GM18498 (cell line): ENCODE data around the gene LYRM9.
"Not testable (repeated sequence)": the region's sequence is repeated elsewhere in the genome, so short reads cannot be mapped to it uniquely, and the experiment has no call there.

Experiments used
- ATAC-seq: cut with Tn5 transposase; IDR thresholded peaks from one replicate; pipeline ENCODE4 v1.9.1; 2021; ENCODE audit warnings: mild to moderate bottlenecking, moderate library complexity; ENCODE audit not compliant: unreplicated experiment

The LYRM9 gene

DNA sequence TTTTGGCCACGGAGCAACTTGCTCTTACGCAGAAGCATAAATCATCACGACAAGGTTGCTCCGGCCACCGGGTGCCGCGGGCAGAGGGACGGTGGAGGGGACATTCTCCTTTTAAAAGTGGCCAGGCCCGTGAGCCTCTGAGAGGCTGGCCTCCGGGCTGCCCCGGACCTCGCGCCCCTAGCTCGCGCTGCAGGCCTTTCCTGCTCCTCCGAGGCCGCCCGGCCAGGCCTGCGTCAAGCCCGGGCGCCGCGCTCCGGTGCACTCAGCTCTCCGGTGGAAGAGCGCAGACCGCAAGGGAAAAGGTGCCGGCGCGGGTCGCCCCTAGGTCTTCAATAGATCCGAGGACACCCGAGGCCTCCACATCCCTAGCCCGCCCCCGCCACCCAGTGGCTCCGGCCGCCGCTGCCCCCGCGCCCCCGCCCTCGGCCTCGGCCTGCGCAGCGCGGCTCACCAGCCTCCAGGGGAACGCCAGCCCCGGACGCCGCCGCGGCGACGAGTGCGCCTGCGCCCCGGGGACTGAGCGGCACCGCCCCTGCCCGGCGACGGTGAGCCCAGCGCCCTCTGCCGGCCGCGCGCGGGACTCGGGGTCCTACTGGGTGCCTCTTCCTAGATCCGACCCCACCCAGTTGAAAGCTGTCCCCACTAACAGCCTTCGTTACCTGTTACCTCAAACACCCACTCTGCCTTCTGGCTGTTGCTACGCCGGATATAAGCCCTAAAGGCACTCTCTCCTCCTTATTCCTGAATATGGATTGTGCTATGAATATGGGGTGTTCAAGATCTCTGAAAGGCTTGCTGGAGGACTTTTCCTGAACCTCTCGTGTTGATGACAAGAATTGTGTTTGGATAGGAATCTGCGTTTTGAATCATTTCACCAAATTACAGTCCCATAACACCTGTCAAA, at the start of gene LYRM9:
Gene LYRM9, minus strand, starts transcription at position 500 of the 904 bp plus-strand sequence. CDS start 10,671 bp downstream, outside the sequence.
- peak; percentile 95 for ATAC-seq

DNA sequence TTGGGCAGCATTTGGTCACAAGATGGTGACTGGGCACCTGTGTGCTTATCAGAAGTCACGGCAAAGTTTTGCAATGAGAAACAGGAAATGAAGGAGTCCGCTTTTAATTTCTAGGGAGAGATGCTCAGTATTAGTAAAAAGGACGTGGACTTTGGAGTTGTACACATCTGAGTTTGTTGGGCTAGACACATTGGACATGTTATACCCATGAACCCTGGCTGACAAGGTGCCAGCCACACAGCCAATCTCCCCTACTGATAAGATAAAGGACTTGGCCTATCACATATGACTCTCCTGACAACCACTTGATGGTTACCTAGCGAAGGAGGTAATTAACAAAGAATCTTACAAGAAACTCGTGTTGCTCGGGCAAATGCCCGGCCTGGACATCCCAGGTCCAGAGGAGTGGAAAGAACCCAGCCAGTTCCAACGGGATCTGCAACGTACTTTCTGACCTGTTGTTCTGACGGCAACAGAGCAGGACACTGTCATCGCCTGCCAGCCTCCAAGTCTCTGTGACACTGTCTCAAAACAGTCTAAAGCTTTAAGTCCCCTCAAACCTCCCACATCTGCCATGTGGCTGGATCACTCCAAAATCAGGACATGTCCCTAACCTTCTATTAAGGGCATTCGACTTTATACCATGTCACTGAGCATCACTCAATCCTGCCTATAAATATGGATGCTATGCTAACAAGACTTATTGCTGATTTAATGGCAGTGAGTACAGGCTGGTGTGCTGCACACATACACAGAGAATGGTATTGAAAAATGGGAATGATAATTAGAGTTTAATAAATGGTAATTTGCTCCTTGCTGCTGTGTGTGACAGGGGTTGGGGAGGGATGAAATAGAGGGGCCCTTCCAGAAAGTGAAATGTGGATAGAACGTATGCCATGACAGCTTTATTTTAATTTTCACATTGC, 47.6 kb upstream of the LYRM9 start:
- no peak for ATAC-seq

DNA sequence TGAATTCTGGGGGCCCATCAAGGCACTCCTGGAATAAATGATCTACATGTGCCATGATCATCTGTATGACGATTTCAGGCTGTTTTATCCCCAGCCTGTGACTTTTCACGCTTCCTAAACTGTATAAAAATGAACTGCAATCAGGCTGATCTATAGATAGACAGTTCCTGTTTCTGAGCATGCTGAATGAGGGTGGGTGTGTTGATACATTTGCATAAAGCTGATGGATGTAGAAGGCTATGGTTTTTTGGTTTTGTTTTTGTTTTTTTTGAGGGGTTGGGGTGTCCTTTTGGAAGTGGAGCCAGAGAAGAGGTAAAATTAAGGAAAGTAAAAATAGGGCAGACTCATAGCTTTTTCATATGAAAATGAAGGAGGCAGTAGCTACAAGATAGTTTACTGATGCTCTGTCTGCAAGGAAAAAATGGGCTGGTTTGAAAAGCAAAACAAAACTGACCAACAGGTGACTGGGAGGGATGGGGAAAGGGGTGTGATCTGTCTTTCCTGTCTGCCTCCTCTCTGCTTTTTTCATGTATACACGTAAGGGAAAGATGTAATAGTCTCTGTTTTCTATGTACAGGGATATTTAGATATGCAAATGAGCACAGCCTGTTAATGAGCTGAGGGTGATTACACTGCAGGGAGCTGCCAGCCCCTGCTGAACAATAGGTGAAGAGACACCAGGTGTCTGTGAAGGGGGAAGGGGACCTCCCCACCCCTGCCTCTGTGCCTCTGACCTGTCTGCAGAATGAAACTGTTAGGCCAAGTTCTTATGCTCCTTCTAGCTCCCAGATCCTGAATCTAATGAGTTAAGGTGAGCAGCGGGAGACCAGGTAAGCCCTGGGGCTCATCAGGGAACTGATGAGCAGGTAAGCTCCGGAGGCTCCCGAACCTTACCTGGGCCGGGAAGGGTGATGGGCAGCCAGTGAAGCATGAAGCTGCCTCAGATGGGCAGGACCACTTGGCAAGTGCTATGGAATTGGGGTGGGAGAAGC, 46.6 kb upstream of the LYRM9 start:
- ATAC-seq = peak; percentile 66

DNA sequence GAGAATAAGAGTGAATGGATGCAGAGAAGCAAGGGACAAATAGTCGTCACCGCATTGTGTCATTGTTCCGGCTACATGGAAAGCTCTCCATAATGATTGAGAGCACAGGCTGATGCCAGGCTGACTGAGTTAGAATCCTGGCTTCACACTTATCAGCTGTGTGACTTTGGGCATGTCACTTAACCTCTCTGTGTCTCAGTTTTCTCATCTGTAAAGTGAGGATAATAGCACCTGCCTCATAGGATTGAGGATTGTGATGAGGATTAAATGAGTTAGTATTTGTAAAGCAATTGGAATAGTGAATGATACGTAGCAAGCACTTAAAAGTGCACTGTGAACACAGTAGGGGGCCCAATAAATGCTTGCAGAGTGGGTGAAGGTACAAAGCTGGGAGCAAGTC, 45.7 kb upstream of the LYRM9 start:
- ATAC-seq = no peak

DNA sequence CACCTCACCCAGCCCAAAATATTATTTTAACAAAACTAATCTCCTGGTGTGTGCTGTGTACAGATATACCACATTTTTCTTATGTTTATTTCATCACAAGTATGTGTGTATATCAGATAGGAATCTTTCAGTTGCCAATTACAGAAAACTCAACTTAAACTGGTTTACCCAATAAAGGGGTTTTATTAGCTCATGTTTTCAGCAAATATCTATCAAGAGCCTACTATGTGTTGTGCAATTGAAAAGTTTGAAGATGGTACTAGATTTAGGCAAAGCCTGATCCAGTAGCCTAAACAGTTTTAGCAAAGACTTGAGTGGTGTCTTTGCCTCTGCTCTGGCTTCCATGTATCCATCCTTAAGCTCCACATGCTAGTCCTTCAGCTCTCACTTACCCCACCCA, 45.1 kb upstream of the LYRM9 start:
- ATAC-seq = no peak

DNA sequence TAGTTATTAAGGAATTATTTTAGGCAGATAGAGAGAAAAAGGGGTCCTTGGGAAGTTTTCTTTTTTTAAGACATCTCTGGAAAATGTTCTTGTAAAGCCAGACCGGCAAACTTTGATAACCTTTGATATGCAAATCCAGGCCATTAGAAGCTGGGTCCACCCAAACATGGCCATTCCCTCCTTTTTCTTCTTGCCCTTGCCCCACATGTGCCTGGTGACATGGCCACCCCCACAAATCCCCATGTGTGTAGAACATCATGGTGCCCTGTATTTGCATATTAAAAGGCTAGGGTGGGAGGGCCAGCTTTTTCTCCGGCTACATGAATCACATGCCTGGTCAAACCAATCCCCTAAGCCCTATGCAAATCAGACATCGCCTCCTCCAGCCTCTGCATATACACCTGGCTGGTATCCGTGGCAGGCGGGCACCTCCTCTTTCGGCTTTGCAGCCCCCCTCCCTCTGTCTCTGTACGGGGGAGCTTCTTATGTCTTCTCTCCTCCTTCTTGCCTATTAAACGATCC, 43.9 kb upstream of the LYRM9 start:
- ATAC-seq = no peak

DNA sequence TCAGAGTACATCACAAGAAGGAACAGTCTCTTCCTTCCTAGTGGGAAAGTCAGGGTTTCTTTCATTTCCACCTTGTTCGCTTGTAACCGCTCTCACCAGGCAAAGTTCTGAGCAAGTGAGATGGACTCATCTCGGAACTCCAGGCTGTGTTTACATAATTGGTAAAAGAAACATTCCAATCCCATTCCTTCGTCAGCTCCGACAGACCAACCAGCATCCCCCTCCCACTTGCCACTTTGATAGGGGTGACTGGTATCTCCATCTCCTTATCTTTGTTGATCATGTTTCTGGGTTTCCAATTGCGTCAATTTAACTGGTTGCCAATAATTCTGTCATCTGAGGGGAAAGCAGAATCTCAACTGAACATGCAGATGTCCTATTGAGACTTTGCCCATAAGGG, 36.8 kb upstream of the LYRM9 start:
- no peak for ATAC-seq

DNA sequence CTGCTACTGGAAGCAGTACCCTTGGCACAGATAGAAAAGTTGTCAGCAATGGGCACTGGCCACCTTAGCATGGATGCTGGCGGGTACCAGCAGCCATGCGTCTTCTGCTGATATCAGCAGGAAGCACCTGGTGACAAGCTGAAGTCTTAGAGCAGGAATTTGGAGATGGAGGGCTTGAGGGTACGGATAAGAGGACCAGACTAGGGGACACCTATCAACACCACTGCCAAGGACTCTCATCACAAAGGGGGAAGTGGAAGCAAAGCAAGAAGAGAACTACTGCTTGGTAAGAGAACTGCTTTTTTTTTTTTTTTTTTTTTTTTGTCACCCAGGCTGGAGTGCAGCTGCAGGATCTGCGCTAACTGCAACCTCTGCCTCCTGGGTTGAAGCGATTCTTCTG, 35.4 kb upstream of the LYRM9 start:
- ATAC-seq = no peak

DNA sequence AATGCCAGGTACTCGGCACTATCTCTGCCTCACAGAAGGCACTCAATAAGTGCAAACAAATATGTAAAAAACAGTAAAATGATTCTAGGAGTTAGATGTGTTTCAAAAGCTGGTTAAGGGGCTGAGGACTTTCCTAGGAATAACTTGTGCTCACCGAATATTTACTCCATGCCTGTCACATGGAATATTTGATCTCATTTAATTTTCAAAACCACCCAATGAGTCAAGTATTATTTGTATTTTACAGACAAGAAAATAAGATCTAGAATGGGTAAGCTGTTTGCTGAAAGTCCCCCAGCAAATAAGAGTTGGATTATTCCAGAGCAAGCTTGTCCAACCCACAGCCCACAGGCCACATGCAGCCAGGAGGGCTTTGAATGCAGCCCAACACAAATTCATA, 34.6 kb upstream of the LYRM9 start:
- ATAC-seq = no peak

DNA sequence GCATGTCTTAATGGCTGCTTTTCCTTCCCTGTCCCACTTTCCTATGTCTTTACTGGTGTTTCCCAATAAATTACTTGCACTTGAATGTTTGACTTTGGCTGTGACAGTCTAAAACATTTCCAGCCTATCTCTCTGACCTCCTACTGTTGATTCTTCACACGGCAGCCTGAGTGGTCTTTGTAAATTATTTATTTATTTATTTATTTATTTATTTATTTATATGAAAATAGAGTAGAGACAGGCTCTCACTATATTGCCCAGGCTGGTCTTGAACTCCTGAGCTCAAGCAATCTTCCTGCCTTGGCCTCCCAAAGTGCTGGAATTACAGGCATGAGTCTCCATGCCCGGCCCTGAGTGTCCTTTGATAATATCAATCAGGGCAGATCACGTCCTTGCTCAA, 28.4 kb upstream of the LYRM9 start:
- no peak for ATAC-seq

DNA sequence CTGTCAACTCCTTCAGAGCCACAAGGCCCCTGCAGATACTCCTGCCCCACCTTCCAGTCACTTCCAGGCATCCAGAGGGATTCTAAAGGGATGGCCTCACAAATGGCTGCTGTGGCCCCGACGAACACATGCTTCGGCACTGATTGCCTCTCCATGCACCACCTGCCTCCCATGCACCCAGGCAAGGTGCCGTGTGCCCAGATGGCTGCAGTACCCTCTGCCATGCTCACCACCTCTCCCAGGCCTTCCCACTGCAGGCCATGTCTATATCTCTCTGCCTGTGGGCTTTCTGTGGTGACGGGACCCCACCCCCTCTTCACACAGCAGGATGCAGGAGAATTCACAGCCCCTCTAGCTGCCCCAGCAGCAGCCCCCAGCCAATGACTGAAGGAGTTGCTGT, 27.9 kb upstream of the LYRM9 start:
- ATAC-seq = no peak

DNA sequence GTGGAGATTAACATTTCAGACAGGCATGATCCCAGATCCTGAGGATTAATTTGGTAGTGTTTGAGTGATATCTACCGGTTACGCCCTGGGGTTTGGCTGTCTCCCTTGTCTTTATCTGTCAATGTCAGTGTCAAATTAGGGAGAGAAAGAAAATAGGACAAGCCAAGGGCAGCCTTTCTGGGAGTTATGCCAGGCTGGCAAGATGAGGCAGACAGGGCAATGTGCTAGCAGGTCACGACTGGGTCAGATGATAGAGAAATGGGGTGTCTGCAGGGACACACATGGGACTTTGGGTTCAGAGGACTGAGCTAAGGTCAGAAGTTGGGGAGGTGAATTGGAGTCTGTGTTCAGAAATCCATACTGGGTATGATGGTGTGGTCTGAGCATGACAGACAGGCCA, 27.4 kb upstream of the LYRM9 start:
- ATAC-seq = no peak

DNA sequence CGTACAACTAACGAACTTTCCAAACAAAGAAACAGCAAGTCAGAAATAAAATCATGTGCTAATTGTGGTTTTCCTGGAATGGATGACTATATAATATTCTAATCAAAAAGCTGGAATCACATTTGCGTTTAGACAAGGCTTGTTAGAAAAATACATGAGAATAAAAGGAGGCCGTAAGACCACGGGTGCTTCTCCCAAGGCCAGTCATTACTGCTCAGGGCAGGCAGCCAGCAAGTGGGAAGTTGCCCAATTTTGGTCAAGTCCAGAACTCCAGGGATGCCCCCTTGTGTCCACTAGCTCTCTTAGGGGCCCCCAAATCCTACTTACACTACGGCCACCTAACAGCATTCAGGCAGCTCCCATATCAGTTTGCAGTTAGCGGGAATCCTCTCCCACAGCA, 25.9 kb upstream of the LYRM9 start:
- no peak for ATAC-seq

DNA sequence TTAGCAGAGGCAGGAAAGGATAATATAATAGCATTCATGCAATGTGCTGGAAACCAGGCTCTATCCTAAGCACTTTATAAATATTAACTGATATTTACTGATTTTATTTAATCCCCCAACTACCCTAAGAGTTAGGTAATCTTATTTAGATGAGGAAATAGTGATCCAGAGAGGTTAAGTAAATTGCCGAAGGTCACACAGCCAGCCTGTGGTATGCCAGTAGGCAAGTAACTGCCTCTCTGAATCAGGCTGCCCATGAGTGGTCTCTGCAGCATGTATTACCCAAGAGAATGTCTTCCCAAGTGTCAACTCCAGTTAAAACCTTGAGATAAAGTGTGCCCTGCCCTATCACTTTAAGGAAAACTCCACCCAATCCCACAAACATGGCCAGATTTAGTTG, 25.3 kb upstream of the LYRM9 start:
- ATAC-seq = no peak

DNA sequence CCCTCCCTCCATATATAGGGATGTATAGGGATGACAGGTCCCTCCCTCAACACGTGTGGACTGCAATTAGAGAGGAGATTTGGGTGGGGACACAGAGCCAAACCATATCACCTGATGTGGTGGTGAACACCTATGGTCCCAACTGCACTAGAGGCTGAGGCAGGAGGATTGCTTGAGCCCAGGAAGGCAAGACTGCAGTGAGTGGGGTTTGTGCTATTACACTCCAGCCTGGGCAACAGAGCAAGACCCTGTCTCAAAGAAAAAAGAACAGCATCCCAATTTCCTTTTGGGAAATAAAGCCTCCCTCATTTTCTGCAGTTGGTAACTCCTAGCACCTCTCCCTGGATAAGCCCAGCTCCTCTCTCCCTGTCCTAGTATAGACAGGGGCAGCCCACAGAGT, 23.8 kb upstream of the LYRM9 start:
- ATAC-seq = no peak

DNA sequence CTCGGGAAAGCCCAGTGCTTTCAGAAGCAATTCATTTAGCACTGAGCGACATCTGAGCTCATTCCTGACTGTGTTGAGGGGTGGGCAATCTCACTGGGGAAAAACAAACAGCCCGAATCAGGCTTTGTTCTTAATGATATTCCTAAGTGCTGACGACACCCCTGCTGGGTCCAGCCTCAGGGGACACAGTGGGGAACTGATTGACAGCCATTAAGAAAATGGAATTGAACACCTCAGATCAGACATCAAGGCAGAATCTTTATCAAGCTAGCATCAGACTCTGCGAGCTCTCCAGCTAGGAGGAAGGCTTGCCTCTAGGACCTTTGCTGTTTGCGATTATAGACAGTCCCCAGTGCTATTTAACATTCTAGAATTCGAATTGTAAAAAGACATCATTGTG, 22.5 kb upstream of the LYRM9 start:
- no peak for ATAC-seq

DNA sequence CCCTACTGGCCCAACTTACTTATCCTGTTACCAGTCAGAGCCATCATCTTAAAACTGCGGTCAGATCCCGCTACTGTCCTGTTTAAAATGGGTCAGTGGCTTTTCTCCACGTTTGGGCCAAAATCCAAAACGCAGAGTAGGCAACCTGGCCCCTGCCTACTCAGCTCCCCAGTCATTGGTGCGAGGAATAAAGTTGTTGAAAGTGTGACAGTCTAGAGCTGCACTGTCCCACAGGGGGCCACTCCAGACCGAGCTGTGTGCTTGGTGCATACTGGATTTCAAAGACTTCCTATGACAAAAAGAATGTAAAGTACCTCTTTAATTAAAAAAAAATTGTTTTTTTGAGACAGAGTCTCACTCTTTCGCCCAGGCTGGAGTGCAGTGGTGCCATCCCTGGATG, 21.2 kb upstream of the LYRM9 start:
- ATAC-seq = no peak

DNA sequence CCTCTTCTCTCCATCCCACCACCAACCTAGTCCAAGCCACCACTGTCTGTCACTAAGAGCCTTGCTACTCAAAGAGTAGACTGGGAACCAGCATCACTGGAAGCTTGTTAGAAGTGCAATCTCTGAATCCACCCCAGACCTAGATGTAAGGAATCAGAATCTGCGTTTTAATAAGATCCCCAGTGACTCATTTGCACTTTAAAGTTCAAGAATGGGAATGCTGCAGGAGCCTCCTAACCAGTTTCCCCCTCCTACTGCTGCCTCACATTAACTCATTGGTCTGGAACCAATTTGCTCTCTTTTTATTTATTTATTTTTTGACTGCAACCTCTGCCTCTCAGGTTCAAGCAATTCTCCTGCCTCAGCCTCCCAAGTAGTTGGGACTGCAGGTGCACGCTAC, 19.8 kb upstream of the LYRM9 start:
- ATAC-seq = no peak

DNA sequence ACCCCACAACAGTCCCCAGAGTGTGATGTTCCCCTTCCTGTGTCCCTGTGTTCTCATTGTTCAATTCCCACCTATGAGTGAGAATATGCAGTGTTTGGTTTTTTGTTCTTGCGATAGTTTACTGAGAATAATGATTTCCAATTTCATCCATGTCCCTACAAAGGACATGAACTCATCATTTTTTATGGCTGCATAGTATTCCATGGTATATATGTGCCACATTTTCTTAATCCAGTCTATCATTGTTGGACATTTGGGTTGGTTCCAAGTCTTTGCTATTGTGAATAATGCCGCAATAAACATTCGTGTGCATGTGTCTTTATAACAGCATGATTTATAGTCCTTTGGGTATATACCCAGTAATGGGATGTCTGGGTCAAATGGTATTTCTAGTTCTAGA, 19.1 kb upstream of the LYRM9 start:
- ATAC-seq = not testable (repeated sequence)

DNA sequence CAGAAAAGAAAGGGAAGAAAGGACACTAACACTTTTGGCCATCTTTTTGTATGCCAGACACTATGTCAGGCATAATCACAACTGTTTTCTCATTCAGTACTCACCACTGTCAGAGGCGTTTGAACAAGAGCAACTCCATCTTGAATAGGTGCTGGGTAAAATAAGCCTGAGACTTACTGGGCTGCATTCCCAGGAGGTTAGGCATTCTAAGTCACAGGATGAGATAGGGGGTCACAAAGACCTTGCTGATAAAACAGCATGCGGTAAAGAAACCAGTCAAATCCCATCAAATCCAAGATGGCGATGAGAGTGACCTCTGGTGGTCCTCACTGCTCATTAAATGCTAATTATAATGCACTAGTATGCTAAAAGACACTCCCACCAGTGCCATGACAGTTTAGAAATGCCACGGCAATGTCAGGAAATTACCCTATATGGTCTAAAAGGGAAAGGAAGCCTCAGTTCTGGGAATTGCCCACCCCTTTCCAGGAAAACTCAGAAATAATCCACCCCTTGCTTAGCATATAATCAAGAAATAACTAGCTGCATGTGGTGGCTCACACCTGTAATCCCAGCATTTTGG, 14.9 kb upstream of the LYRM9 start:
- ATAC-seq = no peak
